HEK293T (cell line): ENCODE results near the gene PLCG1.
"Not testable (repeated sequence)": the region's sequence is repeated elsewhere in the genome, so short reads cannot be mapped to it uniquely, and the experiment has no call there.

Experiments
- CTCF ChIA-PET: fragments of 350-600 bp; formaldehyde crosslinking; extraction: SDS; loops from one replicate; lab custom pipeline; 2021; ENCODE audit warnings: antibody characterized with exemption, inconsistent platforms; lab: Yijun Ruan, JAX
- POLR2A ChIA-PET: fragments of 350-600 bp; formaldehyde crosslinking; extraction: SDS; loops from one replicate; lab custom pipeline; 2020; ENCODE audit warnings: antibody characterized with exemption, inconsistent platforms; lab: Yijun Ruan, JAX
- DNase-seq: peaks from one replicate; pipeline ENCODE4 v3.0.0; 2012; ENCODE audit warnings: mixed read lengths; ENCODE audit errors: extremely low spot score
- ARNT ChIP-seq: fragments of 450-650 bp; IDR thresholded peaks from 2 replicates; pipeline ENCODE4 v1.6.1; 2017; ENCODE audit warnings: mild to moderate bottlenecking
- BHLHE40 ChIP-seq: fragments of 450-650 bp; IDR thresholded peaks from 2 replicates; pipeline ENCODE4 v1.6.1; 2016; ENCODE audit warnings: mild to moderate bottlenecking, moderate library complexity, borderline replicate concordance
- CTBP1 ChIP-seq: fragments of 450-650 bp; IDR thresholded peaks from 2 replicates; pipeline ENCODE4 v1.6.1; 2016; ENCODE audit warnings: borderline replicate concordance
- ELF4 ChIP-seq: fragments of 450-650 bp; IDR thresholded peaks from 2 replicates; pipeline ENCODE4 v1.6.1; 2017; ENCODE audit warnings: antibody characterized with exemption
- FOXA1 ChIP-seq: fragments of 450-650 bp; IDR thresholded peaks from 2 replicates; pipeline ENCODE4 v1.6.1; 2016; ENCODE audit warnings: mild to moderate bottlenecking
- FOXK2 ChIP-seq: fragments of 450-650 bp; IDR thresholded peaks from 2 replicates; pipeline ENCODE4 v1.6.1; 2016; ENCODE audit warnings: mild to moderate bottlenecking
- FOXM1 ChIP-seq: fragments of 450-650 bp; IDR thresholded peaks from 2 replicates; pipeline ENCODE4 v1.6.1; 2017; ENCODE audit warnings: mild to moderate bottlenecking, borderline replicate concordance
- HDGF ChIP-seq: fragments of 450-650 bp; IDR thresholded peaks from 2 replicates; pipeline ENCODE4 v1.6.1; 2017; ENCODE audit warnings: antibody characterized with exemption, borderline replicate concordance
- L3MBTL2 ChIP-seq: fragments of 450-650 bp; conservative IDR thresholded peaks from 2 replicates; pipeline ENCODE4 v1.6.1; 2016; ENCODE audit warnings: mild to moderate bottlenecking
- LEF1 ChIP-seq: fragments of 450-650 bp; IDR thresholded peaks from 2 replicates; pipeline ENCODE4 v1.6.1; 2017; ENCODE audit warnings: mild to moderate bottlenecking, borderline replicate concordance
- NFRKB ChIP-seq: fragments of 450-650 bp; IDR thresholded peaks from 2 replicates; pipeline ENCODE4 v1.6.1; 2016; ENCODE audit warnings: mild to moderate bottlenecking, moderate library complexity
- SP1 ChIP-seq: fragments of 450-650 bp; IDR thresholded peaks from 2 replicates; pipeline ENCODE4 v1.6.1; 2017
- SUZ12 ChIP-seq: fragments of 450-650 bp; IDR thresholded peaks from 2 replicates; pipeline ENCODE4 v1.6.1; 2016; ENCODE audit warnings: mild to moderate bottlenecking
- TARDBP ChIP-seq: fragments of 450-650 bp; IDR thresholded peaks from 2 replicates; pipeline ENCODE4 v1.6.1; 2016
- ZNF384 ChIP-seq: fragments of 450-650 bp; IDR thresholded peaks from 2 replicates; pipeline ENCODE4 v1.6.1; 2016
- TF ChIP-seq, protein P1 (sequence below): fragments of 450-650 bp; IDR thresholded peaks from 2 replicates; pipeline ENCODE4 v1.6.1; 2016

The PLCG1 gene

DNA sequence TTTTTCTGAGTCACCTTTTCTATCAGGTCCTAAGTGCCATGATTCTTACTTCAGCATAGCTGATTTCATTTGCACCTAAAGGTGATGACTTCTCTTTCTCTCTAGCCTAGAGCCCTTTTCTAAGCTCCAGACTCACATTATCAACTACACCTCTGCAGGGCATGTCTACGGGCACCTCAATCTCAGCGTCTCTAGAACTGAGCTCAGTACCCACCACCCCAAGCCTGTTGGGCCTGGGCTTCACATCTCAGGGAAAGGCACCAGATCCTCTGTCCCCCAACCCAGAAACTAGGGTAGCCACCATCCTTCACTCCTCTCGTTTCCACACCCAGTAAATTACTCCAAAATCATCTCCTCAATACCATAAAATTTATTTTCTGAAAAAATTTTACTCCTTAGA lies 10.6 kb upstream of the PLCG1 start:
- no peak for DNase-seq
- CTCF ChIA-PET = interaction anchor here (1.4 kb wide), 1 partner anchor 75 kb away, joined by 3 read pairs; no protein-coding TSS in a partner anchor
- TF ChIP-seq, protein P1, sequence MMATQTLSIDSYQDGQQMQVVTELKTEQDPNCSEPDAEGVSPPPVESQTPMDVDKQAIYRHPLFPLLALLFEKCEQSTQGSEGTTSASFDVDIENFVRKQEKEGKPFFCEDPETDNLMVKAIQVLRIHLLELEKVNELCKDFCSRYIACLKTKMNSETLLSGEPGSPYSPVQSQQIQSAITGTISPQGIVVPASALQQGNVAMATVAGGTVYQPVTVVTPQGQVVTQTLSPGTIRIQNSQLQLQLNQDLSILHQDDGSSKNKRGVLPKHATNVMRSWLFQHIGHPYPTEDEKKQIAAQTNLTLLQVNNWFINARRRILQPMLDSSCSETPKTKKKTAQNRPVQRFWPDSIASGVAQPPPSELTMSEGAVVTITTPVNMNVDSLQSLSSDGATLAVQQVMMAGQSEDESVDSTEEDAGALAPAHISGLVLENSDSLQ = no peak
- no peak for TF ChIP-seq L3MBTL2
- no peak for TF ChIP-seq SUZ12
- no peak for TF ChIP-seq FOXK2
- TF ChIP-seq ARNT = no peak
- TF ChIP-seq ZNF384 = no peak
- no peak for TF ChIP-seq NFRKB
- TF ChIP-seq CTBP1 = no peak
- TF ChIP-seq HDGF = no peak
- no peak for TF ChIP-seq FOXM1
- TF ChIP-seq TARDBP = no peak
- no peak for TF ChIP-seq LEF1
- no peak for TF ChIP-seq BHLHE40
- no peak for TF ChIP-seq ELF4
- POLR2A ChIA-PET = no interaction called here

DNA sequence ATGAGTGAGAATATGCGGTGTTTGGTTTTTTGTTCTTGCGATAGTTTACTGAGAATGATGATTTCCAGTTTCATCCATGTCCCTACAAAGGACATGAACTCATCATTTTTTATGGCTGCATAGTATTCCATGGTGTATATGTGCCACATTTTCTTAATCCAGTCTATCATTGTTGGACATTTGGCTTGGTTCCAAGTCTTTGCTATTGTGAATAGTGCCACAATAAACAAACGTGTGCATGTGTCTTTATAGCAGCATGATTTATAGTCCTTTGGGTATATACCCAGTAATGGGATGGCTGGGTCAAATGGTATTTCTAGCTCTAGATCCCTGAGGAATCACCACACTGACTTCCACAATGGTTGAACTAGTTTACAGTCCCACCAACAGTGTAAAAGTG lies 9.0 kb upstream of the PLCG1 start:
- POLR2A ChIA-PET, DNase-seq, CTCF ChIA-PET: not testable (repeated sequence)

DNA sequence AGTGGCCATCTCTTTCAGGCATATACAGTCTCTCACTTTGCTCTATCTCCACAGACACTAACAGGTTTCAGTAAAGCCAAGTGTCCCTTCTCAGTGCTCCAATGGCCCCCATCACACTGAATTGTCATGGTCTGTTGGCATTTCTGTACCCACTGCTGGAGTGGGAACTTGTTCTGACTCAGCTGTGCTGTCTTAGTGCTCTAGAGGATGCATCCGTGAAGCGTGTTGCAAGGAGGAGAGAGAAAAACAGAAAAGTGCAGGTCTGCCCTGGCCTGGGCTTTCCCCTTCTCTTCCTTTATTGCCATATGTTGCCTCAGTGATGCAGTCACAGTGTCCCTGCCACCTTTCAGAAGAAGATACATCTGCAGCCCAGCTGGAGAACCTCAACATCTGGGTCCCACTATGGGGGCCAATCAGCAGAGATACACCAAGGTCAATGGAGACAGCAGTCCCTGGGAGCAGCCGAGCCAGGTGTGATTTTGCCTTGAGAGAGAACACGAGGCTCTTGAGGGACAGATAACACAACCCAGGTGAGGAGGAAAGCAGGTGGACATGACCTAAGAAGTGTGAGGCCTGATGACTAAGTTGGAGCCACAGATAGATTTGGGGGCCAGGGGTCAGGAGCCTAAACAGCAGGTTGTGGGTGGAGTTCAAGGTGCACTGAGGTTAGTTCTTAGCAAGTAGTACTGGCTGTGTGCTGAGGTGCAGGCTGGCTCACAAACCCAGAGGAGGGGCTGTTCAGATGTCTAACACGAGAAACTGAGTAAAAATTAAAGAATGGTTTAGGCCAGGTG lies 5.6 kb upstream of the PLCG1 start:
- ChIA-PET POLR2A (no interaction called here), CTCF (no interaction called here)
- no peak for DNase-seq
- no peak for TF ChIP-seq FOXA1
- no peak for TF ChIP-seq NFRKB
- no peak for TF ChIP-seq LEF1
- no peak for TF ChIP-seq HDGF
- TF ChIP-seq ARNT = no peak
- no peak for TF ChIP-seq FOXM1
- no peak for TF ChIP-seq SP1
- TF ChIP-seq TARDBP = no peak
- no peak for TF ChIP-seq L3MBTL2

DNA sequence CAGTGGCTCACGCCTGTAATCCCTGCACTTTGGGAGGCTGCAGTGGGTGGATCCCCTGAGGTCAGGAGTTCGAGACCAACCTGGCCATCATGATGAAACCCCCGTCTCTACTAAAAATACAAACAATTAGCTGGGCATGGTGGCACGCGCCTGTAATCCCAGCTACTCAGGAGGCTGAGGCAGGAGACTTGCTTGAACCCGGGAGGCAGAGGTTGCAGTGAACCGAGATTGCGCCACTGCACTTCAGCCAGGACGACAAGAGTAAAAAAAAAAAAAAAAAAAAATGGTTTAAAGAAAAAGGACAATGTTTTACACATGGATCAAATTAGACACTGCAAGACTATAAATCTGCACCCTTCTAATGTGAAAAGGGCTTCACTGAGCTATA lies 5.0 kb upstream of the PLCG1 start:
- CTCF ChIA-PET = interaction anchor here (0.6 kb wide), 1 partner anchor 13 kb away, joined by 4 read pairs; no protein-coding TSS in a partner anchor
- POLR2A ChIA-PET, DNase-seq: not testable (repeated sequence)

DNA sequence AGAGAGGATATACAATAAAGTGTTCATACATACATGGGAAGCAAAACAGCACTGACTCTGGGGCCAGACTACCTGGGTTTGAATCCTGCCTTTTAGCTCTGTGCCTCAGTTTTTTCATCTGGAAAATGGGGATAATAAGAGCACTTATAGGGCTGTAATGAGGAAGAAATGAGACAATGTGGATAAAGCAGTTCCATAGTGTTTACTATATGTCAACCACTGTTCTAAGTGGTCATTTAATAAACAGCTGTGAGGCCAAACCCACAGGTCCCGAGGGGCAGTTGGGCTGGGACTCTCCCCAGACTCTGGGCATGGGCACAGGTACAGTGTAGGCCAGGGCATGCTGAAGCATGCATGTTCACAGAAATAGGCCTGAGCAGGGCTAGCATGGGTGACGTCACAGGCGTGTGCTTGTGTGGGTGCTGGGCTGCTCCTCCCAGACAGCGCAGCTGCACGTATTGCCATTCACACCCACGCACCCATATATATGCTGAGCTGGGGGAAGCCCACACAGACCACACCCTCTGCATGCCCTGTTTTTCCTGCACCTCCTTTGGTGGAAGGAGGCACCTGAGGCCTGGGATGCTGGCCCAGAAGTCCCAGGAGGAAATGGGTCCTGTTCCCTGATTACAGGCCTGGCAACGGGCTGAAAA lies 3.5 kb upstream of the PLCG1 start:
- POLR2A ChIA-PET = no interaction called here
- no peak for DNase-seq
- CTCF ChIA-PET = interaction anchor here (2.1 kb wide), 1 partner anchor 143 kb away, joined by 9 read pairs; no protein-coding TSS in a partner anchor
- no peak for TF ChIP-seq ARNT
- TF ChIP-seq HDGF = no peak
- TF ChIP-seq CTBP1 = no peak
- no peak for TF ChIP-seq ELF4
- TF ChIP-seq ZNF384 = no peak
- TF ChIP-seq SUZ12 = no peak
- TF ChIP-seq NFRKB = no peak
- TF ChIP-seq BHLHE40 = no peak
- no peak for TF ChIP-seq TARDBP
- no peak for TF ChIP-seq FOXM1
- TF ChIP-seq FOXK2 = no peak
- no peak for TF ChIP-seq FOXA1
- TF ChIP-seq L3MBTL2 = no peak
- TF ChIP-seq LEF1 = no peak
- no peak for TF ChIP-seq SP1
- TF ChIP-seq, protein P1 = no peak

DNA sequence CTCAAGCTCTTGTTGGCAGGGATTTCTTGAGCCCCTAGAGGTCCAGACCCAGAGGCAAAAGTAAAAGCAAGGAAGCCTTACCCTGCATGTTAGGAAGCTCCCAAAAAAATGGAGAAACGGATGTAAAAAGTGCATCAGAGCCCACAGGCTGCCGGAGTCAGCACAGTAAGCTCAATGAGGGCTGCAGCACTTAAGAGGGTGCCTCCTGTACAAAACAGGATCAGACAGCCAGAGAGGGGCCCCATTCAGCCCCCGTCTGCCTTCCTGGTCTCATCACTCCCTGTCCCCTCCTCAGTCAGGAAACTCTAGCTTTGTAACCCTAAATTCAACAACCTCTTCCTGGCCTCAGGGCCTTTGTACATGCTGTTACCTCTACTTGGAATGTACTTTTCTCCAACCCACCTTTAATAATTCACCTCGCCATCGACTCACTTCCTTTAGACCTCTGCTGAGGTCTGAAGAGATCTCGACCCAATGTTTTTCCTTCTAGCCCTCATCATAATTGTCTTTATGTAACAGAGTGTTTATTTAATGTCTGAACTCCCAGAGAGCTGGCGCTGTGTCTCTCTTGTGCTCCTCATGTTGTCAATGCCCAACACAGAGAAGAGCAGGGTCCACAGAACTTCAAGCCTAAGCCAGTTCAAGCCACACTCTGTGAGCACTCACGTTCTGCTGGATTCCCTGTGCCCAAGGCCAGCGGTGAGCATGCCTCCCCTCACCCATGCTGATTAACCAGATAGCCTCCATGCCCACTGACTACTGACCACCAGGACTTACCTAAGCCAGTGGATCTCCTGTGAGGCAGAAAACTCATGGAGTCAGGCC lies 2.8 kb upstream of the PLCG1 start:
- CTCF ChIA-PET = interaction anchor here (0.8 to 2.1 kb wide), 11 partner anchors 9 to 206 kb away, joined by 3 to 9 read pairs (median 6); partner anchors contain the start of gene LPIN3
- TF ChIP-seq LEF1 (no peak), TARDBP (no peak), ELF4 (no peak), FOXA1 (no peak), SP1 (no peak), ARNT (no peak), FOXM1 (no peak), HDGF (no peak), ZNF384 (no peak), CTBP1 (no peak), SUZ12 (no peak), BHLHE40 (no peak), L3MBTL2 (no peak), NFRKB (no peak), FOXK2 (no peak)
- TF ChIP-seq, protein P1 = no peak
- no peak for DNase-seq
- POLR2A ChIA-PET = no interaction called here
